ENCODE results near the gene MAP2.

MAP2 gene

GRCh38 chr2:209671020-209671680 is 247.3 kb downstream of the MAP2 start:
- H3K27me3 ChIP-seq (replicated peaks) = no peaks in the 10 kb centered on the region
- H3K27ac ChIP-seq = no peak overlapping the region
- no peak for TF ChIP-seq CTCF (IDR thresholded peaks at IDR 0.05; ENCODE audit: low read depth, low read length, missing control alignments)
- in situ Hi-C loops (cut with HindIII; ENCODE audit: low pct_ligation_motif_present, low sequenced_read_pairs) = no loop called here
- H3K36me3 ChIP-seq (replicated peaks) = no peaks in the 10 kb centered on the region
- DNase-seq = no peak
- H3K4me3 ChIP-seq (ENCODE audit: low read depth, low read length) = no peak overlapping the region

- in situ Hi-C loops (cut with HindIII; ENCODE audit: low pct_ligation_motif_present, low sequenced_read_pairs) = no loop called here
- Histone ChIP-seq H3K4me3 (ENCODE audit: low read depth, low read length) (no peak overlapping the region), H3K36me3 (replicated peaks) (no peaks in the 10 kb centered on the region), H3K27ac (no peak overlapping the region), H3K27me3 (replicated peaks) (no peaks in the 10 kb centered on the region)
- DNase-seq = no peak
- no peak for TF ChIP-seq CTCF (IDR thresholded peaks at IDR 0.05; ENCODE audit: low read depth, low read length, missing control alignments)
Measured at GRCh38 chr2:209673811-209674210, 250.0 kb downstream of the MAP2 start.

- in situ Hi-C loops (cut with HindIII; ENCODE audit: low pct_ligation_motif_present, low sequenced_read_pairs) = no loop called here
- Histone ChIP-seq H3K4me3 (ENCODE audit: low read depth, low read length) (no peak overlapping the region), H3K27me3 (replicated peaks) (no peaks in the 10 kb centered on the region), H3K36me3 (replicated peaks) (no peaks in the 10 kb centered on the region), H3K27ac (no peak overlapping the region)
- TF ChIP-seq CTCF (IDR thresholded peaks at IDR 0.05; ENCODE audit: low read depth, low read length, missing control alignments) = no peak
- no peak for DNase-seq
Measured at GRCh38 chr2:209680596-209680995, 256.7 kb downstream of the MAP2 start.

- H3K27ac ChIP-seq = no peak overlapping the region
- TF ChIP-seq CTCF (IDR thresholded peaks at IDR 0.05; ENCODE audit: low read depth, low read length, missing control alignments) = no peak
- DNase-seq = no peak
- no peaks in the 10 kb centered on the region for H3K36me3 ChIP-seq (replicated peaks)
- no peak overlapping the region for H3K4me3 ChIP-seq (ENCODE audit: low read depth, low read length)
- in situ Hi-C loops (cut with HindIII; ENCODE audit: low pct_ligation_motif_present, low sequenced_read_pairs) = no loop called here
- H3K27me3 ChIP-seq (replicated peaks) = no peaks in the 10 kb centered on the region
Measured at GRCh38 chr2:209681201-209681735, 257.4 kb downstream of the MAP2 start.

- Histone ChIP-seq H3K4me3 (ENCODE audit: low read depth, low read length) (no peak overlapping the region), H3K27me3 (replicated peaks) (no peaks in the 10 kb centered on the region), H3K27ac (no peak overlapping the region), H3K36me3 (replicated peaks) (no peaks in the 10 kb centered on the region)
- TF ChIP-seq CTCF (IDR thresholded peaks at IDR 0.05; ENCODE audit: low read depth, low read length, missing control alignments) = no peak
- in situ Hi-C loops (cut with HindIII; ENCODE audit: low pct_ligation_motif_present, low sequenced_read_pairs) = no loop called here
- no peak for DNase-seq
Measured at GRCh38 chr2:209682646-209683045, 258.8 kb downstream of the MAP2 start.

GRCh38 chr2:209685340-209685739 is 261.5 kb downstream of the MAP2 start:
- in situ Hi-C loops (cut with HindIII; ENCODE audit: low pct_ligation_motif_present, low sequenced_read_pairs) = no loop called here
- Histone ChIP-seq H3K36me3 (replicated peaks) (no peaks in the 10 kb centered on the region), H3K27ac (no peak overlapping the region), H3K27me3 (replicated peaks) (no peaks in the 10 kb centered on the region), H3K4me3 (ENCODE audit: low read depth, low read length) (no peak overlapping the region)
- no peak for DNase-seq
- TF ChIP-seq CTCF (IDR thresholded peaks at IDR 0.05; ENCODE audit: low read depth, low read length, missing control alignments) = no peak
